Uterus (tissue), 2 donors: Measurements from ENCODE around the gene ASIC4.

Experiments used
- POLR2A ChIP-seq, 2 donors: fragments of 450-650 bp; IDR thresholded peaks; one replicate each; pipeline ENCODE4 v1.6.1; 2016; ENCODE audit warnings: antibody characterized with exemption in 2 of 2, mild to moderate bottlenecking in 1 of 2, moderate library complexity in 1 of 2
- TF ChIP-seq, protein P1 (sequence below), 4 experiments: fragments of 200-600 bp in 2 of 4; fragments of 450-650 bp in 2 of 4; sonication (generic) in 2 of 4; IDR thresholded peaks; one replicate each; pipeline ENCODE4 v1.5.1; 2016 to 2019; ENCODE audit warnings: antibody characterized with exemption in 4 of 4, mild to moderate bottlenecking in 2 of 4, moderate library complexity in 1 of 4

DNA sequence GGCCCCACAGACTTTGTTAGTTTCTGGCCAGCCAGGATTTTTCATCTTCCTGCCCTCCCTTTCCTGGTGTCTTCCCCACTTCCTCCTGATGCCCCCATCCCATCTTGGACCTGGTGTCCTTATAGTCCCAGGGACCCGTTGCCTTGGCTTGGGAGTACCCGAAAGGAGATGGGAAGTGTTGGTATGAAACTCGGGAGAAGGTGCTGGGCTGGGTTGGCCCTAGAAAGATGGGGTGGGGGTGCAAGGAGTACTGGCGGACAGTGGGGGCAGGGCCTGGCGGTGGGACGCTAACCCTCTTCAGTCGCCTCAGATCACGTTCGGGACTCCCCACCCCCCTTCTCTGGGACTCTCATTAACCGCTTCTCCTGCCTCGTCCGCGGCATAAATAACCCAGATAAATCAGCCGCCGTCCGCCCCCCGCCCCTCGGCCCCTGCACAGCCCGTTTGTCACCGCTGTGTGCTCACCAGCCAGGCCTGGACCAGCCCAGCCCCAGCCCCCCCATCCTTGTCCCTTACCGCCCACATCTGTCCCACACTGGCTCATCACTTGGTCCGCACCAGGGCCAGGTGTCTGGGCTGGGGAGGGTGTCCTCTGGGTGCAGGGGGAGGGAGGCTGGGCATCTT lies 3.7 kb upstream of the ASIC4 start:
- TF ChIP-seq, protein P1, sequence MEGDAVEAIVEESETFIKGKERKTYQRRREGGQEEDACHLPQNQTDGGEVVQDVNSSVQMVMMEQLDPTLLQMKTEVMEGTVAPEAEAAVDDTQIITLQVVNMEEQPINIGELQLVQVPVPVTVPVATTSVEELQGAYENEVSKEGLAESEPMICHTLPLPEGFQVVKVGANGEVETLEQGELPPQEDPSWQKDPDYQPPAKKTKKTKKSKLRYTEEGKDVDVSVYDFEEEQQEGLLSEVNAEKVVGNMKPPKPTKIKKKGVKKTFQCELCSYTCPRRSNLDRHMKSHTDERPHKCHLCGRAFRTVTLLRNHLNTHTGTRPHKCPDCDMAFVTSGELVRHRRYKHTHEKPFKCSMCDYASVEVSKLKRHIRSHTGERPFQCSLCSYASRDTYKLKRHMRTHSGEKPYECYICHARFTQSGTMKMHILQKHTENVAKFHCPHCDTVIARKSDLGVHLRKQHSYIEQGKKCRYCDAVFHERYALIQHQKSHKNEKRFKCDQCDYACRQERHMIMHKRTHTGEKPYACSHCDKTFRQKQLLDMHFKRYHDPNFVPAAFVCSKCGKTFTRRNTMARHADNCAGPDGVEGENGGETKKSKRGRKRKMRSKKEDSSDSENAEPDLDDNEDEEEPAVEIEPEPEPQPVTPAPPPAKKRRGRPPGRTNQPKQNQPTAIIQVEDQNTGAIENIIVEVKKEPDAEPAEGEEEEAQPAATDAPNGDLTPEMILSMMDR (IDR thresholded peaks at IDR 0.05) = peak in 1 of 4 experiments; percentile 2
- TF ChIP-seq POLR2A (IDR thresholded peaks at IDR 0.05) = no peak
